ENCODE measurements around the gene IGFL2. TPM values are rescaled to one million over a fixed set of nuclear protein-coding genes. Genes with fewer than 3 reads are reported as not detected.

The IGFL2 gene
- polyA plus RNA-seq, 1 of the 3 experiments (the other 2 are of a cell fraction), result 0.23 TPM

DNA sequence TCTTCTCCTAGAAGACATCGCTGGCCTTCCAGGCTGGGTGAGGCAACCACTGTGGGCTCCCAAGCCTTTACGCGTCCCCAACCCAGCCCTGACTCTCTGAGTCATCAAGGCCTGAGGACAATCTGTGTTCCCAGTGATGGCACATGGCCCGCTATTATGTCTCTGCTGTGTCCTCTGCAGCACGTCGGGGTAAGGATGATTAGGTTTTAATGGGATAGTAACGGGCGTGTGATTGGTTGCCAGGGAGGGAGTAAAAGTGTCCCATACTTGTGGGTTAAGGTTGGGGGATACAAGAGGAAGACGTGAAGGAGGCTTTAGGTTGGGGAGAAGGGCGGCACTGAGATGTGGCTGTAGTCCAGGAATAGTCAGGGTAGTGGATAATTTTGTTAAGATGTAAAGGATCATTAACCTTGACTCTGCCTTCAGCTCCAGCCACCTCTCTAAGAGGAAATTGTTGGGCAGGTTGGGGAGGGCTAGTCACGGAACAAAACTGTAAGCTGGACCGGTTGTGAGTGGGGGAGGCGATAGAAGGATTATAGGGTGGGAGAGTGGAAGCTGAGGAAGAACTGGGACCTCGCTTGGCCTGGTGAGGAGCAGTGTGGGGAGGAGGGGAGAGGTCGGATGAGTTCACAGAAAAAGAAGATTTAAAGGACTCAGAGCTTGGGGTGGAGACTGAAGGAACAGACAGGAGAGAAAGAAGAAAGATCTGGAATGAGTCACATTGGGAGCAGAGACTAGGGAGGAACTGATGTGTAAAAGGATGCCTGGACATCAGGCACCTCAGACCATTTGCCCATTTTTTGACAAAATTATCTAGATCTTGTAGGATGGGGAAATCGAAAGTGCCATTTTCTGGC lies 53.6 kb downstream of the IGFL2 start:
- 27% methylated on average over 16 of the region's 16 CpGs for WGBS (ENCODE audit: low lambda C conversion rate)
- Histone ChIP-seq H3K4me2 (no peak overlapping the region), H3K9ac (no peak overlapping the region), H3F3A (replicated peaks; ENCODE audit: insufficient read depth) (peaks cover 8% of the 10 kb centered on the region), H3K27me3 (ENCODE audit: insufficient read depth) (peaks cover 5% of the 10 kb centered on the region; the same call in 1 of the 2 replicates), H3K79me2 (ENCODE audit: insufficient read depth) (no peaks in the 10 kb centered on the region), H4K20me1 (ENCODE audit: insufficient read depth) (no peaks in the 10 kb centered on the region), H3K27ac (ENCODE audit: low read depth in 2 of 2, low read length in 1 of 2) (no peak overlapping the region), H3K4me3 (ENCODE audit: low read depth in 2 of 2, low read length in 1 of 2) (no peak overlapping the region), H3K9me2 (no peaks in the 10 kb centered on the region), H2AFZ (ENCODE audit: low read depth) (no peak overlapping the region), H3K4me1 (ENCODE audit: control insufficient read depth in 1 of 2, insufficient read depth in 2 of 2, low read depth in 1 of 2, low read length in 1 of 2) (0 out of 4 replicates have a peak, but pooled peaks cover 0 to 6% of the 10 kb centered on the region in 2 experiments), H3K36me3 (replicated peaks in 1 of 2; ENCODE audit: control insufficient read depth in 1 of 2, insufficient read depth in 2 of 2, low read length in 1 of 2) (no peaks in the 10 kb centered on the region), H3K9me3 (no peaks in the 10 kb centered on the region)
- POLR2A ChIA-PET, result no interaction called here
- CTCF ChIA-PET, result interaction anchor here (1.4 kb wide), 1 partner anchor 173 kb away, joined by 4 read pairs; no protein-coding TSS in a partner anchor
- TF ChIP-seq CHD2 (IDR thresholded peaks at IDR 0.05; ENCODE audit: low read length, partially characterized antibody) (no peak), POLR2AphosphoS5 (IDR thresholded peaks at IDR 0.05; ENCODE audit: low read depth, low read length) (no peak), RCOR1 (IDR thresholded peaks at IDR 0.05; ENCODE audit: low read length) (no peak), GATA2 (CRISPR knock-in tag; IDR thresholded peaks at IDR 0.05) (no peak), NFIC (IDR thresholded peaks at IDR 0.05; ENCODE audit: borderline replicate concordance) (no peak), SMC3 (IDR thresholded peaks at IDR 0.05; ENCODE audit: low read depth, low read length) (no peak), JUND (IDR thresholded peaks at IDR 0.05) (no peak), MEF2A (IDR thresholded peaks at IDR 0.05; ENCODE audit: borderline replicate concordance, low read depth) (no peak), RAD21 (IDR thresholded peaks at IDR 0.05; ENCODE audit: low read length) (no peak), REST (IDR thresholded peaks at IDR 0.05; ENCODE audit: low read depth, low read length) (no peak), ZBTB33 (IDR thresholded peaks at IDR 0.05; ENCODE audit: borderline replicate concordance, low read depth) (no peak), CTCF (IDR thresholded peaks at IDR 0.05) (no peak), FOXJ3 (CRISPR knock-in tag; IDR thresholded peaks at IDR 0.05) (no peak), GABPA (IDR thresholded peaks at IDR 0.05; ENCODE audit: low read depth) (no peak), NRF1 (IDR thresholded peaks at IDR 0.05; ENCODE audit: low read depth, low read length) (no peak)
- TF ChIP-seq, protein P1, sequence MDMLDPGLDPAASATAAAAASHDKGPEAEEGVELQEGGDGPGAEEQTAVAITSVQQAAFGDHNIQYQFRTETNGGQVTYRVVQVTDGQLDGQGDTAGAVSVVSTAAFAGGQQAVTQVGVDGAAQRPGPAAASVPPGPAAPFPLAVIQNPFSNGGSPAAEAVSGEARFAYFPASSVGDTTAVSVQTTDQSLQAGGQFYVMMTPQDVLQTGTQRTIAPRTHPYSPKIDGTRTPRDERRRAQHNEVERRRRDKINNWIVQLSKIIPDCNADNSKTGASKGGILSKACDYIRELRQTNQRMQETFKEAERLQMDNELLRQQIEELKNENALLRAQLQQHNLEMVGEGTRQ (IDR thresholded peaks at IDR 0.05; ENCODE audit: borderline replicate concordance, low read depth, low read length), result no peak
- TF ChIP-seq, protein P2, sequence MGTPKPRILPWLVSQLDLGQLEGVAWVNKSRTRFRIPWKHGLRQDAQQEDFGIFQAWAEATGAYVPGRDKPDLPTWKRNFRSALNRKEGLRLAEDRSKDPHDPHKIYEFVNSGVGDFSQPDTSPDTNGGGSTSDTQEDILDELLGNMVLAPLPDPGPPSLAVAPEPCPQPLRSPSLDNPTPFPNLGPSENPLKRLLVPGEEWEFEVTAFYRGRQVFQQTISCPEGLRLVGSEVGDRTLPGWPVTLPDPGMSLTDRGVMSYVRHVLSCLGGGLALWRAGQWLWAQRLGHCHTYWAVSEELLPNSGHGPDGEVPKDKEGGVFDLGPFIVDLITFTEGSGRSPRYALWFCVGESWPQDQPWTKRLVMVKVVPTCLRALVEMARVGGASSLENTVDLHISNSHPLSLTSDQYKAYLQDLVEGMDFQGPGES (IDR thresholded peaks at IDR 0.05; ENCODE audit: low read depth, low read length), result no peak
- TF ChIP-seq, protein P3, sequence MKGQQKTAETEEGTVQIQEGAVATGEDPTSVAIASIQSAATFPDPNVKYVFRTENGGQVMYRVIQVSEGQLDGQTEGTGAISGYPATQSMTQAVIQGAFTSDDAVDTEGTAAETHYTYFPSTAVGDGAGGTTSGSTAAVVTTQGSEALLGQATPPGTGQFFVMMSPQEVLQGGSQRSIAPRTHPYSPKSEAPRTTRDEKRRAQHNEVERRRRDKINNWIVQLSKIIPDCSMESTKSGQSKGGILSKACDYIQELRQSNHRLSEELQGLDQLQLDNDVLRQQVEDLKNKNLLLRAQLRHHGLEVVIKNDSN (IDR thresholded peaks at IDR 0.05; ENCODE audit: borderline replicate concordance, low read depth), result no peak
- DNase-seq, result no peak
